Cardiac fibroblast (primary cell): ENCODE measurements around the gene HSF5.
"Not testable (repeated sequence)": the region's sequence is repeated elsewhere in the genome, so short reads cannot be mapped to it uniquely, and the experiment has no call there.

Experiments
- DNase-seq, 2 donors: peaks; one replicate each; pipeline versions ENCODE4 v3.0.0 to v3.0.0-alpha.2; 2010; ENCODE audit warnings: low read depth in 2 of 2
- H3K4me3 ChIP-seq, 2 donors: replicated peaks in 1 of 2; 1 replicate in 1 of 2; 2 replicates in 1 of 2; pipeline ENCODE4 v1.5.1; 2011; ENCODE audit warnings: low read depth in 2 of 2, low read length in 2 of 2, mild to moderate bottlenecking in 2 of 2, moderate library complexity in 1 of 2
- TF ChIP-seq, protein P1 (sequence below): IDR thresholded peaks from one replicate; pipeline ENCODE4 v1.5.1; 2011; ENCODE audit warnings: low read depth, mild to moderate bottlenecking, low read length, inconsistent platforms

HSF5 gene

DNA sequence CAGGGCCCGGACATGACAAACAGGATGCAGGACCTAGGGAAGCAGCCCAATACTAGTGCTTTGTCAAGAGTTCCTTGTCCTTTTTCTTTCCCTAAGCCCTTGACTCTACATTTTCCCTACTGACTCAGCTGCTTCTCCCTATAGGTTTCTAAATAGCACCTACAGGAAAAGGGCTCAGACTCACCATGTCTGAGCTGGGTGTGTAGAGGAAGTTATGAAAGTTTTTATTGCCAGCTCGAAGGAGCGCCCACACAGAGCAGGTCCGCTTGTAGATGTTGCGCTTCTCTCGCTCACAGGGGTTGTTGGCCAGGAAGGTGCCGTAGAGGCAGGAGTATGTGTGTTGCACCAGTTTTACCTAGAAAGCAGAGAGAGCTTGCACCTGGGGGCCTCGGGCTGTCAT lies 15.7 kb upstream of the HSF5 start:
- DNase-seq = no peak
- TF ChIP-seq, protein P1, sequence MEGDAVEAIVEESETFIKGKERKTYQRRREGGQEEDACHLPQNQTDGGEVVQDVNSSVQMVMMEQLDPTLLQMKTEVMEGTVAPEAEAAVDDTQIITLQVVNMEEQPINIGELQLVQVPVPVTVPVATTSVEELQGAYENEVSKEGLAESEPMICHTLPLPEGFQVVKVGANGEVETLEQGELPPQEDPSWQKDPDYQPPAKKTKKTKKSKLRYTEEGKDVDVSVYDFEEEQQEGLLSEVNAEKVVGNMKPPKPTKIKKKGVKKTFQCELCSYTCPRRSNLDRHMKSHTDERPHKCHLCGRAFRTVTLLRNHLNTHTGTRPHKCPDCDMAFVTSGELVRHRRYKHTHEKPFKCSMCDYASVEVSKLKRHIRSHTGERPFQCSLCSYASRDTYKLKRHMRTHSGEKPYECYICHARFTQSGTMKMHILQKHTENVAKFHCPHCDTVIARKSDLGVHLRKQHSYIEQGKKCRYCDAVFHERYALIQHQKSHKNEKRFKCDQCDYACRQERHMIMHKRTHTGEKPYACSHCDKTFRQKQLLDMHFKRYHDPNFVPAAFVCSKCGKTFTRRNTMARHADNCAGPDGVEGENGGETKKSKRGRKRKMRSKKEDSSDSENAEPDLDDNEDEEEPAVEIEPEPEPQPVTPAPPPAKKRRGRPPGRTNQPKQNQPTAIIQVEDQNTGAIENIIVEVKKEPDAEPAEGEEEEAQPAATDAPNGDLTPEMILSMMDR = no peak
- H3K4me3 ChIP-seq = no peak overlapping the region

DNA sequence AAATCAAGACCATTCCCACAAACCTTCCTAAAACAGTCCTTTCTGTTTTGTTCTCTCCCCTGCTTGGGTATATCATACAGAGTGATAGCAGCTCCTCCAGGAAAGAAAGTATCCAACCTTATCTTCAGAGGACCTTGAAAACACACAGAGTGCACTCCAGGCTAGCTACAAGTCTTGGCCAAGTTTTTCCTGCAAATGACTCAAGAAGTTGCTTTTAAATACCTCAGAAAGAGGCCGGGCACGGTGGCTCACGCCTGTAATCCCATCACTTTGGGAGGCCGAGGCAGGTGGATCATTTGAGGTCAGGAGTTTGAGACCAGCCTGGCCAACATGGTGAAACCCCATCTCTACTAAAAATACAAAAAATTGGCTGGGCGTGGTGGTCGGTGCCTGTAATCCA lies 14.9 kb upstream of the HSF5 start:
- not testable (repeated sequence) for DNase-seq, H3K4me3 ChIP-seq

DNA sequence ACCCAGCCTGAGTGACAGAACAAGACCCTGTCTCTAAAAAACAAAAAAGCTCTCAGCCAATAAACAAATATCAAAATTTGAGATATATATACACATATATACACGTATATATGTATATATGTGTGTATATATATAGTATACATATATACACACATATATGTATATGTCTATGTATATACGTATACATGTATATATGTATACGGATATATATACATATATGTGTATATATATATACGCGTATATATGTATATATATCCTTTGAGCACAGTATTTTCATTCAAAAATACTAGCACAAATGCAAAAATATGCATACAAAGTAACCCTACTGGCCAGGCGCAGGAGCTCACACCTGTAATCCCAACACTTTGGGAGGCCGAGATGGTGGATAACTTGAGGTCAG lies 13.2 kb upstream of the HSF5 start:
- no peak overlapping the region for H3K4me3 ChIP-seq
- DNase-seq = no peak
- TF ChIP-seq, protein P1 = no peak

DNA sequence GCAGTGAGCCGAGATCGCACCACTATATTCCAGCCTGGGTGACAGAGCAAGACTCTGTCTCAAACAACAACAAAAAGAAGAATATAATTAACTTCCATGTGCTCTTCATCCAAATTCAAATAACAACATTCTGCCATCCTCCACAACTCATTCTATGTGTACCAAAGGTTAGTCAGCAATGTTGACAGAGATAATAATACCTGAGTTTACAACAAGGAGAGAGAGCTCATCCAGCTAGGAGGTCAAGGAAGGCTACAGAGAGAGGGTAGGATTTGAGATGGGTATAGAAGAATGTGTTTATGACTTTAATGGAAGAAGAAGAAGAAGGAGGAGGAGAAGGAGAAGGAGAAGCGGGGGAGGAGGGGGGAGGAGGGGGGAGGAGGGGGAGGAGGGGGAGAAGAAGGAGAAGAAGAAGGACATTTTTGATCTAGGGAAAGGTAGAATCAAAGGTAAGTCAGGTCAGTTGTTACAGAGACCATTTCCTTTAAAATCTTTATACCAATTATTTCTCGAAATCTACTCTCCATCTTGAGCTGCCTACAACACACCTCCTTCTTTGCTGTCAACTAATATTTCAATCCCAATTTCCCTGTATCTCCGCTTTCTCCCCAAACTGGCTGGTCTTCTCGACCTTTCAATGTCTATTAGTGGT lies 10.1 kb upstream of the HSF5 start:
- no peak overlapping the region for H3K4me3 ChIP-seq
- DNase-seq = no peak
- TF ChIP-seq, protein P1 = no peak

DNA sequence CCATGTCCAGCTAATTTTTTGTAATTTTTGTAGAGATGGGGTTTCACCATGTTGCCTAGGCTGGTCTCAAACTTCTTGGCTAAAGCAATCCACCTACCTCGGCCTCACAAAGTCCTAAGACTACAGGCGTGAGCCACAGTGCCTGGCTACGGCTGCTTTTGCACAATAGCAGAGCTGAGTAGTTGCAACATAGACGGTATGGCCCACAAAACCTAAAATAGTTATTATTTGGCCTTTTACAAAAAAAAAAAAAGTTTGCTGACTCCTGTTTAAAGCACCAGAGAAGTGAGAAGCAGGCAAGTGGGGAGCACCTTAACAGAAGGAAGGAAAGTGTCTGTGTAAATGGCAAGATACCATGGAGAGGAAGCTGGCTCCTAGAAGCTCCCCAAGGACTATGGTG lies 5.3 kb upstream of the HSF5 start:
- no peak for DNase-seq
- H3K4me3 ChIP-seq = no peak overlapping the region
- TF ChIP-seq, protein P1 = no peak

DNA sequence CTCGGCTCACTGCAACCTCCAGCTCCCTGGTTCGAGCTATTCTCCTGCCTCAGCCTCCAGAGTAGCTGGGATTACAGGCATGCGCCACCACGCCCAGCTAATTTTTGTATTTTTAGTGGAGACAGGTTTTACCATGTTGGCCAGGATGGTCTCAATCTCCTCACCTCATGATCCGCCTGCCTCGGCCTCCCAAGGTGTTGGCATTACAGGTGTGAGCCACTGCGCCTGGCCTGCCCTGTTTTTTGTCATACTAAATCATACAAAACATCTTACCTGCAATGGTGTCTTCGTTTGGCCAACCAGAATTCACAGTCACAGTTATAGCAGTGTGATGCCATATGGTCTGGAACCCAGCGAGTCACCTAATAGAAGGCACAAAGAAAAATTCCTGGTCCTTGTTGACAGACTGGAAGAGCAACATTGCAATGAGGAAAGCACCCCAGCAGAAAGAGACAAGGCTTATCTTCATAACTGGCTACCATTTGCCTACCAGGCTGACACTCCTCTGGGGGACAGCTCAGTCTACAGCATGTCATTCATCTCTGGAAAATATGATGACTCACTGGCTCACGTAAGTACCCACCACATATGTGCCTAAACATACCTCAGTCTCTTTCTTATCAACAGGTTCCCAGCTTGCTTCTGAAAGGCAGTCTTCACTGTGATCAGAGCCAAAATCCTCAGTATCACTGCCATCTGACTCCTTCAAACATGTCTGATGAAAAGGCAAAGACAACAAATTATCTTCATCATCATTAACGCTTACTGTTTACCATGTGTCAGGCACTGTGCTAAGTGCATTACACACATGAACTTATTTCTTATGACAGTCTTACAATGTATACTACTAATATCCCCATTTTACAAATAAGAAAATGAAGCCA lies 4.3 kb upstream of the HSF5 start:
- TF ChIP-seq, protein P1 = no peak
- DNase-seq = no peak
- H3K4me3 ChIP-seq = no peak overlapping the region

DNA sequence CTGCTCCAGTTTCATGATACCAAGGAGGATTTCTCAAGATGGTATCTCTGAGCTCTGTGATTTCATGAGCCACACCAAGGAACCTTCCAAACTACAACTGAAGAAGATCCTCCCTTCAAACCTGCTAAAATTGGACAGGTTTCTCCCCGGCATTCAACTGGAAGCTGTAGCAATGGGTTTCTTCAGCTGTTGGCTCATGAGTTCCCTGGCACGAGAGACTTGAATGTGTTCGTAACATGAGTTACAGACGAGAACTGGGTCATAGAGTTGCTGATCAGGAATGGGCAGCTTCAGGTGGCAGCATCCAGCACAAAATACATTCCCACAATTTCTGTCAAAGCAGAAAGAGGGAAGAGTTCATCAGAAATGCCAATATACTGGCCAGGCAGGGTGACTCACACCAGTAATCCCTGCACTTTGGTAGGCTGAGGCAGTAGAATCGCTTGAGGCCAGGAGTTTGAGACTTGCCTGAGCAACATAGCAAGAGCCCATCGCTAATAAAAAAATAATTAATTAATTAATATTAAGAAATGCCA lies 3.4 kb upstream of the HSF5 start:
- no peak overlapping the region for H3K4me3 ChIP-seq
- DNase-seq = no peak
- TF ChIP-seq, protein P1 = no peak
